ENCODE results near the gene FAM32A. TPM values are rescaled to one million over a fixed set of nuclear protein-coding genes. Genes with fewer than 3 reads are reported as not detected.

FAM32A gene
- total and polyA plus RNA-seq, 2 donors (not counting 1 experiment from before 2014, with no cell fraction given), result 53.4 to 62.0 TPM

- Histone ChIP-seq H3K9me3 (ENCODE audit: control extremely low read depth in 1 of 3, control insufficient read depth in 2 of 3, insufficient read depth in 1 of 3, low read length in 2 of 3) (peaks cover 0 to 7% (median 3%) of the 10 kb centered on the region in 3 donors), H3K4me1 (ENCODE audit: control insufficient read depth in 2 of 2, insufficient read depth in 2 of 2, low read length in 2 of 2) (peaks cover 15 to 28% of the 10 kb centered on the region in 2 donors), H3K79me2 (ENCODE audit: control insufficient read depth, insufficient read depth, low read length) (no peaks in the 10 kb centered on the region), H3K9ac (ENCODE audit: low read length) (no peak overlapping the region), H3K27ac (ENCODE audit: low read length in 2 of 2) (peak overlapping the region in 1 of 2 donors; percentile 32), H2AFZ (ENCODE audit: insufficient read depth, low read depth, low read length, poor library complexity, severe bottlenecking) (no peak overlapping the region), H4K20me1 (ENCODE audit: control insufficient read depth, insufficient read depth, low read length, poor library complexity, severe bottlenecking) (no peaks in the 10 kb centered on the region), H3K36me3 (replicated peaks in 1 of 2; ENCODE audit: control extremely low read depth in 1 of 2, control insufficient read depth in 1 of 2, extremely low read depth in 1 of 2, insufficient read depth in 2 of 2, low read length in 1 of 2) (no peaks in the 10 kb centered on the region), H3K4me3 (ENCODE audit: control extremely low read depth in 1 of 5, extremely low read depth in 1 of 5, insufficient read depth in 1 of 5, low read depth in 2 of 5, low read length in 4 of 5) (peak overlapping the region in 1 of 5 experiments; percentile 13), H3K27me3 (replicated peaks in 1 of 4; ENCODE audit: control extremely low read depth in 1 of 4, control insufficient read depth in 3 of 4, insufficient read depth in 4 of 4, low read length in 3 of 4) (no peaks in the 10 kb centered on the region), H3K4me2 (replicated peaks; ENCODE audit: low read depth, low read length, poor library complexity, severe bottlenecking) (peak overlapping the region; percentile 29)
- ATAC-seq (ENCODE audit: low read depth) (no peak), DNase-seq (no peak)
- intact Hi-C loops (cut with micrococcal nuclease), result no loop called here
- TF ChIP-seq EZH2 (IDR thresholded peaks at IDR 0.05; ENCODE audit: borderline replicate concordance, insufficient read depth, low read depth, low read length, poor library complexity, severe bottlenecking) (no peak), CTCF (IDR thresholded peaks at IDR 0.05) (no peak)
- ChIA-PET POLR2A (interaction anchor here (1.0 to 1.2 kb wide), 2 partner anchors 23 to 24 kb away, joined by 4 read pairs; no protein-coding TSS in a partner anchor), CTCF (interaction anchor here (0.8 to 1.3 kb wide), 7 partner anchors 10 to 249 kb away, joined by 3 to 4 read pairs (median 3); no protein-coding TSS in a partner anchor)
- WGBS (ENCODE audit: insufficient coverage), result no CpG with 5 or more reads among the region's 2 CpGs
- no peaks in the 10 kb centered on the region for H3K27me3 Mint-ChIP-seq
- peak overlapping the region; percentile 46 for H3K27ac Mint-ChIP-seq
- H3K4me1 Mint-ChIP-seq, result peaks cover 15% of the 10 kb centered on the region
- peak overlapping the region; percentile 19 for H3K4me3 Mint-ChIP-seq
- H3K9me3 Mint-ChIP-seq (ENCODE audit: insufficient read depth), result no peaks in the 10 kb centered on the region
Observed at GRCh38 chr19:16168465-16169081, 16.6 kb upstream of the FAM32A start.

- H3K36me3 ChIP-seq (replicated peaks in 1 of 2; ENCODE audit: control extremely low read depth in 1 of 2, control insufficient read depth in 1 of 2, extremely low read depth in 1 of 2, insufficient read depth in 2 of 2, low read length in 1 of 2), result no peaks in the 10 kb centered on the region
- H3K4me1 ChIP-seq (ENCODE audit: control insufficient read depth in 2 of 2, insufficient read depth in 2 of 2, low read length in 2 of 2), result peaks cover 15 to 28% of the 10 kb centered on the region in 2 donors
- no peak for TF ChIP-seq EZH2 (IDR thresholded peaks at IDR 0.05; ENCODE audit: borderline replicate concordance, insufficient read depth, low read depth, low read length, poor library complexity, severe bottlenecking)
- TF ChIP-seq CTCF (IDR thresholded peaks at IDR 0.05), result no peak
- H2AFZ ChIP-seq (ENCODE audit: insufficient read depth, low read depth, low read length, poor library complexity, severe bottlenecking), result no peak overlapping the region
- WGBS (ENCODE audit: insufficient coverage), result 100% methylated on average over 1 of the region's 1 CpG
- peaks cover 0 to 11% (median 3%) of the 10 kb centered on the region in 3 donors for H3K9me3 ChIP-seq (ENCODE audit: control extremely low read depth in 1 of 3, control insufficient read depth in 2 of 3, insufficient read depth in 1 of 3, low read length in 2 of 3)
- H4K20me1 ChIP-seq (ENCODE audit: control insufficient read depth, insufficient read depth, low read length, poor library complexity, severe bottlenecking), result no peaks in the 10 kb centered on the region
- H3K27ac ChIP-seq (ENCODE audit: low read length in 2 of 2), result no peak overlapping the region
- no peak overlapping the region for H3K4me3 Mint-ChIP-seq
- no peak for DNase-seq
- ChIA-PET CTCF (interaction anchor here (1.0 to 1.5 kb wide), 3 partner anchors 12 to 52 kb away, joined by 3 to 6 read pairs (median 5); no protein-coding TSS in a partner anchor), POLR2A (interaction anchor here (0.9 kb wide), 1 partner anchor 13 kb away, joined by 3 read pairs; no protein-coding TSS in a partner anchor)
- H3K4me2 ChIP-seq (replicated peaks; ENCODE audit: low read depth, low read length, poor library complexity, severe bottlenecking), result no peak overlapping the region
- no peak overlapping the region for H3K27ac Mint-ChIP-seq
- ATAC-seq (ENCODE audit: low read depth), result no peak
- no peaks in the 10 kb centered on the region for H3K79me2 ChIP-seq (ENCODE audit: control insufficient read depth, insufficient read depth, low read length)
- intact Hi-C loops (cut with micrococcal nuclease), result no loop called here
- no peaks in the 10 kb centered on the region for H3K27me3 ChIP-seq (replicated peaks in 1 of 4; ENCODE audit: control extremely low read depth in 1 of 4, control insufficient read depth in 3 of 4, insufficient read depth in 4 of 4, low read length in 3 of 4)
- H3K9me3 Mint-ChIP-seq (ENCODE audit: insufficient read depth), result no peaks in the 10 kb centered on the region
- no peak overlapping the region for H3K9ac ChIP-seq (ENCODE audit: low read length)
- H3K4me1 Mint-ChIP-seq, result peaks cover 15% of the 10 kb centered on the region
- H3K27me3 Mint-ChIP-seq, result no peaks in the 10 kb centered on the region
- H3K4me3 ChIP-seq (ENCODE audit: control extremely low read depth in 1 of 5, extremely low read depth in 1 of 5, insufficient read depth in 1 of 5, low read depth in 2 of 5, low read length in 4 of 5), result no peak overlapping the region
Observed at GRCh38 chr19:16170134-16170533, 15.1 kb upstream of the FAM32A start.
